GM12878 (cell line): Measurements from ENCODE around the gene ERVH48-1. TPM values are rescaled to one million over a fixed set of nuclear protein-coding genes. Genes with fewer than 3 reads are reported as not detected.

ENCODE experiments used
- EED ChIP-seq: sonication (generic); IDR thresholded peaks from 2 replicates; pipeline ENCODE4 v1.6.1; 2016; ENCODE audit warnings: antibody characterized with exemption, low read depth
- ESRRA ChIP-seq: IDR thresholded peaks from 2 replicates; pipeline ENCODE4 v1.6.1; 2012; ENCODE audit warnings: mild to moderate bottlenecking, low read length, improper control_type of control experiment
- GATAD2B ChIP-seq: fragments of 450-650 bp; conservative IDR thresholded peaks from 2 replicates; pipeline ENCODE4 v1.6.1; 2017; ENCODE audit warnings: low read depth, mild to moderate bottlenecking, moderate library complexity
- IKZF2 ChIP-seq, 2 experiments: fragments of 450-650 bp; IDR thresholded peaks; 2 replicates each; pipeline ENCODE4 v1.6.1; 2017; ENCODE audit warnings: mild to moderate bottlenecking in 2 of 2, moderate library complexity in 2 of 2
- PAX8 ChIP-seq: fragments of 450-650 bp; IDR thresholded peaks from 2 replicates; pipeline ENCODE4 v1.6.1; 2017; ENCODE audit warnings: mild to moderate bottlenecking, moderate library complexity
- RAD21 ChIP-seq: IDR thresholded peaks from 2 replicates; pipeline ENCODE4 v1.6.1; 2011; ENCODE audit warnings: mild to moderate bottlenecking, low read depth, low read length, moderate library complexity; ENCODE audit not compliant: insufficient read depth
- RAD51 ChIP-seq: fragments of 450-650 bp; IDR thresholded peaks from 2 replicates; pipeline ENCODE4 v1.6.1; 2016; ENCODE audit warnings: moderate library complexity, mild to moderate bottlenecking, inconsistent platforms
- SMC3 ChIP-seq: IDR thresholded peaks from 2 replicates; pipeline ENCODE4 v1.6.1; 2011; ENCODE audit warnings: low read length, improper control_type of control experiment, borderline replicate concordance
- SRF ChIP-seq, 2 experiments: IDR thresholded peaks; 2 replicates each; pipeline ENCODE4 v1.6.1; 2011; ENCODE audit warnings: low read depth in 2 of 2, low read length in 2 of 2, mild to moderate bottlenecking in 1 of 2, moderate library complexity in 1 of 2
- STAT3 ChIP-seq: IDR thresholded peaks from 2 replicates; pipeline ENCODE4 v1.6.1; 2011; ENCODE audit warnings: low read depth, low read length, improper control_type of control experiment
- TCF12 ChIP-seq: IDR thresholded peaks from 2 replicates; pipeline ENCODE4 v1.6.1; 2011; ENCODE audit warnings: low read depth, mild to moderate bottlenecking, low read length
- WRNIP1 ChIP-seq: IDR thresholded peaks from 2 replicates; pipeline ENCODE4 v1.6.1; 2011; ENCODE audit warnings: low read depth, low read length, improper control_type of control experiment, borderline replicate concordance
- polyA plus RNA-seq, 11 experiments: library from polyadenylated mRNA; depleted of rRNA in 4 of 11; unstranded in 6 of 11; stranded (reverse) in 5 of 11; fragments of >200 nt; fragmentation: Nextera tagmentation in 4 of 11; fragmentation: Illumina TruSeq in 1 of 11; extraction: Ambion mirVana in 4 of 11; extraction: Trizol in 1 of 11; gene quantifications; 1 replicate in 1 of 11; 2 replicates in 10 of 11; pipeline versions ENCODE4 v1.2.1 to v1.2.3, GENCODE V29; 2011 to 2016; ENCODE audit warnings: inconsistent platforms in 2 of 11, missing spikeins in 2 of 11, low read depth in 1 of 11
- total RNA-seq, 4 experiments: library from RNA; depleted of rRNA in 3 of 4; stranded (reverse); fragments of >200 nt in 3 of 4; fragmentation: Illumina TruSeq in 1 of 4; extraction: Trizol in 1 of 4; gene quantifications; 2 replicates each; pipeline versions ENCODE4 v1.2.1 to v1.2.3, GENCODE V29; 2013 to 2021
- TF ChIP-seq, protein P1 (sequence below): IDR thresholded peaks from 2 replicates; pipeline ENCODE4 v1.6.1; 2011; ENCODE audit warnings: borderline replicate concordance, low read depth, mild to moderate bottlenecking, moderate library complexity, low read length; ENCODE audit not compliant: insufficient read depth, poor library complexity, severe bottlenecking
- TF ChIP-seq, protein P2 (sequence below): fragments of 150-350 bp; IDR thresholded peaks from 2 replicates; pipeline ENCODE4 v1.6.1; 2016; ENCODE audit warnings: low read depth, low read length
- TF ChIP-seq, protein P3 (sequence below): fragments of 450-650 bp; IDR thresholded peaks from 2 replicates; pipeline ENCODE4 v1.6.1; 2017; ENCODE audit warnings: antibody characterized with exemption, mild to moderate bottlenecking, moderate library complexity
- TF ChIP-seq, protein P4 (sequence below): fragments of 450-650 bp; formaldehyde crosslinking; IDR thresholded peaks from 2 replicates; pipeline ENCODE4 v1.5.0; 2022; ENCODE audit warnings: mild to moderate bottlenecking, missing genetic modification characterization

ERVH48-1 gene
- total and polyA plus RNA-seq, 10 of the 15 experiments (the other 5 are each of a cell fraction or from before 2014, with no cell fraction given) = 0.03 to 0.30 (median 0.13) TPM; not detected in 7

DNA sequence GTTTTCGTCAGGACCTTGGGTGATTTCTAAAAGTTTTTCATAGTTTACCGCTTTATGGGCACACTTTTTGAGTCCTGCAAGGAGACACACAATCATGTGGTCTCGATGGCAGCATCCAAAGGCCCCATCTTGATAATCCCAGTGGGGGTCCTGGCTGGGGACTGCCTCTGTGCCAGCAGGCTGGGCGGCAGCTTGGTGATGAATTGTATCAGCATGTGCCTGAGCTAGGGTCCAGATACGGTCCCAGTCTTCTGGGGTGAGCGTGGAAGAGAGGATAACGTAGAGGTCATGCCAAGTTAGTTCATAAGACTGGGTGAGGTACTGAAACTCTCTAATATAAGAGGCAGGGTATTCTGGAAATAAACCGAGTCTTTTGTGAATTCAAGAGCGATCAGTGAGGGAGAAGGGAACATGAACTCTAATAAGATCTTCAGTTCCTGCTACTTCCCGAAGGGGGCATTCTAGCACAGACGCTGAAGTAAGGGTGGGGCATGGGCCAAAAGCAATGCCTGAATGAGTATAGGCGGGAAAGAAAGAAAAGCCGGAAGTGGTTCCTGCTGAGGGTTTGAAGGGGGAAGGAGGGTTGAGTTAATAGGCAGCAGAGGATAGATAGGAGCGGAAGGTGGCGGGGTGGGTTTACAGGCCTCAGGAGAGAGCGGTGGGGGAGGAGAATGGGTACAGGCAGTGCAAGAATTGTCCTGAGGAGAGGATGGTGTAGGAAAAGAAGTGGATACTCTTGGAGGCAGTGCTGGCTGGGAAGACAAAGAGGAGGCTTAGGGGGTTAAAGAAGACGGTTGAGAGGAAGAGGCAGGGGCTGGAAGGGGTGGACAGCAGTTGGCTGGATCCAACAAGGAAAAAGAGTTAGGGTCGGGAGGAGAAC, 1.6 kb downstream of the ERVH48-1 start (continued):
- TF ChIP-seq RAD21 = peak; percentile 97
- no peak for TF ChIP-seq TCF12
- TF ChIP-seq WRNIP1 = no peak
- TF ChIP-seq, protein P1, sequence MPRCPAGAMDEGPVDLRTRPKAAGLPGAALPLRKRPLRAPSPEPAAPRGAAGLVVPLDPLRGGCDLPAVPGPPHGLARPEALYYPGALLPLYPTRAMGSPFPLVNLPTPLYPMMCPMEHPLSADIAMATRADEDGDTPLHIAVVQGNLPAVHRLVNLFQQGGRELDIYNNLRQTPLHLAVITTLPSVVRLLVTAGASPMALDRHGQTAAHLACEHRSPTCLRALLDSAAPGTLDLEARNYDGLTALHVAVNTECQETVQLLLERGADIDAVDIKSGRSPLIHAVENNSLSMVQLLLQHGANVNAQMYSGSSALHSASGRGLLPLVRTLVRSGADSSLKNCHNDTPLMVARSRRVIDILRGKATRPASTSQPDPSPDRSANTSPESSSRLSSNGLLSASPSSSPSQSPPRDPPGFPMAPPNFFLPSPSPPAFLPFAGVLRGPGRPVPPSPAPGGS = peak; percentile 17
- TF ChIP-seq ESRRA = no peak
- no peak for TF ChIP-seq PAX8
- TF ChIP-seq GATAD2B = no peak
- TF ChIP-seq, protein P2, sequence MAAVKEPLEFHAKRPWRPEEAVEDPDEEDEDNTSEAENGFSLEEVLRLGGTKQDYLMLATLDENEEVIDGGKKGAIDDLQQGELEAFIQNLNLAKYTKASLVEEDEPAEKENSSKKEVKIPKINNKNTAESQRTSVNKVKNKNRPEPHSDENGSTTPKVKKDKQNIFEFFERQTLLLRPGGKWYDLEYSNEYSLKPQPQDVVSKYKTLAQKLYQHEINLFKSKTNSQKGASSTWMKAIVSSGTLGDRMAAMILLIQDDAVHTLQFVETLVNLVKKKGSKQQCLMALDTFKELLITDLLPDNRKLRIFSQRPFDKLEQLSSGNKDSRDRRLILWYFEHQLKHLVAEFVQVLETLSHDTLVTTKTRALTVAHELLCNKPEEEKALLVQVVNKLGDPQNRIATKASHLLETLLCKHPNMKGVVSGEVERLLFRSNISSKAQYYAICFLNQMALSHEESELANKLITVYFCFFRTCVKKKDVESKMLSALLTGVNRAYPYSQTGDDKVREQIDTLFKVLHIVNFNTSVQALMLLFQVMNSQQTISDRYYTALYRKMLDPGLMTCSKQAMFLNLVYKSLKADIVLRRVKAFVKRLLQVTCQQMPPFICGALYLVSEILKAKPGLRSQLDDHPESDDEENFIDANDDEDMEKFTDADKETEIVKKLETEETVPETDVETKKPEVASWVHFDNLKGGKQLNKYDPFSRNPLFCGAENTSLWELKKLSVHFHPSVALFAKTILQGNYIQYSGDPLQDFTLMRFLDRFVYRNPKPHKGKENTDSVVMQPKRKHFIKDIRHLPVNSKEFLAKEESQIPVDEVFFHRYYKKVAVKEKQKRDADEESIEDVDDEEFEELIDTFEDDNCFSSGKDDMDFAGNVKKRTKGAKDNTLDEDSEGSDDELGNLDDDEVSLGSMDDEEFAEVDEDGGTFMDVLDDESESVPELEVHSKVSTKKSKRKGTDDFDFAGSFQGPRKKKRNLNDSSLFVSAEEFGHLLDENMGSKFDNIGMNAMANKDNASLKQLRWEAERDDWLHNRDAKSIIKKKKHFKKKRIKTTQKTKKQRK = no peak
- no peak for TF ChIP-seq RAD51
- peak; percentile 88 for TF ChIP-seq SMC3
- no peak for TF ChIP-seq STAT3
- peak; percentile 62 for TF ChIP-seq EED
- no peak for TF ChIP-seq SRF (IDR thresholded peaks at IDR 0.05; ENCODE audit: low read depth in 2 of 2, low read length in 2 of 2)
- TF ChIP-seq, protein P3, sequence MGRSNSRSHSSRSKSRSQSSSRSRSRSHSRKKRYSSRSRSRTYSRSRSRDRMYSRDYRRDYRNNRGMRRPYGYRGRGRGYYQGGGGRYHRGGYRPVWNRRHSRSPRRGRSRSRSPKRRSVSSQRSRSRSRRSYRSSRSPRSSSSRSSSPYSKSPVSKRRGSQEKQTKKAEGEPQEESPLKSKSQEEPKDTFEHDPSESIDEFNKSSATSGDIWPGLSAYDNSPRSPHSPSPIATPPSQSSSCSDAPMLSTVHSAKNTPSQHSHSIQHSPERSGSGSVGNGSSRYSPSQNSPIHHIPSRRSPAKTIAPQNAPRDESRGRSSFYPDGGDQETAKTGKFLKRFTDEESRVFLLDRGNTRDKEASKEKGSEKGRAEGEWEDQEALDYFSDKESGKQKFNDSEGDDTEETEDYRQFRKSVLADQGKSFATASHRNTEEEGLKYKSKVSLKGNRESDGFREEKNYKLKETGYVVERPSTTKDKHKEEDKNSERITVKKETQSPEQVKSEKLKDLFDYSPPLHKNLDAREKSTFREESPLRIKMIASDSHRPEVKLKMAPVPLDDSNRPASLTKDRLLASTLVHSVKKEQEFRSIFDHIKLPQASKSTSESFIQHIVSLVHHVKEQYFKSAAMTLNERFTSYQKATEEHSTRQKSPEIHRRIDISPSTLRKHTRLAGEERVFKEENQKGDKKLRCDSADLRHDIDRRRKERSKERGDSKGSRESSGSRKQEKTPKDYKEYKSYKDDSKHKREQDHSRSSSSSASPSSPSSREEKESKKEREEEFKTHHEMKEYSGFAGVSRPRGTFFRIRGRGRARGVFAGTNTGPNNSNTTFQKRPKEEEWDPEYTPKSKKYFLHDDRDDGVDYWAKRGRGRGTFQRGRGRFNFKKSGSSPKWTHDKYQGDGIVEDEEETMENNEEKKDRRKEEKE = no peak
- peak; percentile 79 to 85 for TF ChIP-seq IKZF2 (IDR thresholded peaks at IDR 0.05)
- TF ChIP-seq, protein P4, sequence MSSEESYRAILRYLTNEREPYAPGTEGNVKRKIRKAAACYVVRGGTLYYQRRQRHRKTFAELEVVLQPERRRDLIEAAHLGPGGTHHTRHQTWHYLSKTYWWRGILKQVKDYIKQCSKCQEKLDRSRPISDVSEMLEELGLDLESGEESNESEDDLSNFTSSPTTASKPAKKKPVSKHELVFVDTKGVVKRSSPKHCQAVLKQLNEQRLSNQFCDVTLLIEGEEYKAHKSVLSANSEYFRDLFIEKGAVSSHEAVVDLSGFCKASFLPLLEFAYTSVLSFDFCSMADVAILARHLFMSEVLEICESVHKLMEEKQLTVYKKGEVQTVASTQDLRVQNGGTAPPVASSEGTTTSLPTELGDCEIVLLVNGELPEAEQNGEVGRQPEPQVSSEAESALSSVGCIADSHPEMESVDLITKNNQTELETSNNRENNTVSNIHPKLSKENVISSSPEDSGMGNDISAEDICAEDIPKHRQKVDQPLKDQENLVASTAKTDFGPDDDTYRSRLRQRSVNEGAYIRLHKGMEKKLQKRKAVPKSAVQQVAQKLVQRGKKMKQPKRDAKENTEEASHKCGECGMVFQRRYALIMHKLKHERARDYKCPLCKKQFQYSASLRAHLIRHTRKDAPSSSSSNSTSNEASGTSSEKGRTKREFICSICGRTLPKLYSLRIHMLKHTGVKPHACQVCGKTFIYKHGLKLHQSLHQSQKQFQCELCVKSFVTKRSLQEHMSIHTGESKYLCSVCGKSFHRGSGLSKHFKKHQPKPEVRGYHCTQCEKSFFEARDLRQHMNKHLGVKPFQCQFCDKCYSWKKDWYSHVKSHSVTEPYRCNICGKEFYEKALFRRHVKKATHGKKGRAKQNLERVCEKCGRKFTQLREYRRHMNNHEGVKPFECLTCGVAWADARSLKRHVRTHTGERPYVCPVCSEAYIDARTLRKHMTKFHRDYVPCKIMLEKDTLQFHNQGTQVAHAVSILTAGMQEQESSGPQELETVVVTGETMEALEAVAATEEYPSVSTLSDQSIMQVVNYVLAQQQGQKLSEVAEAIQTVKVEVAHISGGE (CRISPR knock-in tag) = no peak
